SJSA1 (cell line): Measurements from ENCODE around the gene GSX1. TPM values are rescaled to one million over a fixed set of nuclear protein-coding genes. Genes with fewer than 3 reads are reported as not detected.
A peak's percentile ranks its signal among the peaks of the same experiment; 100 is the strongest.
"Not testable (repeated sequence)": the region's sequence is repeated elsewhere in the genome, so short reads cannot be mapped to it uniquely, and the experiment has no call there.

ENCODE experiments used
- DNase-seq, 2 experiments: peaks; one replicate each; pipeline ENCODE4 v3.0.0-alpha.2; 2015 to 2020; ENCODE audit warnings: low spot score in 2 of 2, low read depth in 1 of 2
- H3K27ac ChIP-seq: fragments of 250-450 bp; sonication (Bioruptor Pico); 2 replicates; pipeline ENCODE4 v1.5.1; 2020; ENCODE audit warnings: mild to moderate bottlenecking, moderate library complexity
- H3K27me3 ChIP-seq: fragments of 250-450 bp; sonication (Bioruptor Pico); replicated peaks from 2 replicates; pipeline ENCODE4 v1.5.1; 2020; ENCODE audit warnings: mild to moderate bottlenecking, moderate library complexity
- H3K36me3 ChIP-seq: fragments of 250-450 bp; sonication (Bioruptor Pico); 2 replicates; pipeline ENCODE4 v1.5.1; 2020; ENCODE audit warnings: mild to moderate bottlenecking
- H3K4me1 ChIP-seq: fragments of 250-450 bp; sonication (Bioruptor Pico); replicated peaks from 2 replicates; pipeline ENCODE4 v1.6.1; 2021; ENCODE audit warnings: mild to moderate bottlenecking
- H3K4me3 ChIP-seq: fragments of 250-450 bp; sonication (Bioruptor Pico); 2 replicates; pipeline ENCODE4 v1.5.1; 2020; ENCODE audit warnings: mild to moderate bottlenecking
- H3K9me3 ChIP-seq: fragments of 250-450 bp; sonication (Bioruptor Pico); replicated peaks from 2 replicates; pipeline ENCODE4 v1.5.1; 2020; ENCODE audit warnings: mild to moderate bottlenecking
- total RNA-seq: library from RNA; depleted of rRNA; stranded (reverse); fragments of >200 nt; shearing (Covaris generic); gene quantifications from 2 replicates; pipeline ENCODE4 v1.2.3, GENCODE V29; 2014

The GSX1 gene
- total RNA-seq, 1 experiment from 2014 or later: not detected

- Histone ChIP-seq H3K4me3 (no peak overlapping the region), H3K27me3 (no peaks in the 10 kb centered on the region), H3K9me3 (no peaks in the 10 kb centered on the region), H3K36me3 (no peaks in the 10 kb centered on the region), H3K4me1 (no peaks in the 10 kb centered on the region), H3K27ac (no peak overlapping the region)
- DNase-seq: no peak
Measured at GRCh38 chr13:27808851-27809550, 16.7 kb downstream of the GSX1 start.

- Histone ChIP-seq H3K27me3 (no peaks in the 10 kb centered on the region), H3K27ac (no peak overlapping the region), H3K4me1 (no peaks in the 10 kb centered on the region), H3K4me3 (no peak overlapping the region), H3K36me3 (no peaks in the 10 kb centered on the region), H3K9me3 (no peaks in the 10 kb centered on the region)
- DNase-seq: no peak
Measured at GRCh38 chr13:27810009-27810408, 17.7 kb downstream of the GSX1 start.

GRCh38 chr13:27810461-27810860, 18.2 kb downstream of the GSX1 start:
- Histone ChIP-seq H3K27ac (no peak overlapping the region), H3K4me3 (no peak overlapping the region), H3K4me1 (no peaks in the 10 kb centered on the region), H3K36me3 (no peaks in the 10 kb centered on the region), H3K9me3 (no peaks in the 10 kb centered on the region), H3K27me3 (no peaks in the 10 kb centered on the region)
- DNase-seq: no peak

DNA sequence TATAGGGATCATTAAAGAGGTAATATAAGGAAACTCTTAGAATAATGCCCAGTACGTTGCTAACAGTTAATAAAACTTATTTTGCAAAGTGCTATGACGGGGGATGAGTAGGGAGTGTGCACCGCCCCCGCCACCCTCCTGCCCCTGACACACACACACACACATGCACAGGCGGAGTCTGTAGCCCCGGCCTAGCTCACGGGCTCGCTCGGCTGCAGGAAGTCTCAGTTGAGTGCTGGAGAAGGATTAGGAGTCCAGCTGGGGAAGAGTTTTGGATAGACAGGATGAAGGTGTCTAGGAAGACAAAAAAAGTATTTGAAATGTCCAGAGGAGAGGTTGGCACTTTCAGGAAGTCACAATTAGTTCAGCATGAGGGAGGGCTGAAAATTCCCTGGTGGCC, 21.5 kb downstream of the GSX1 start:
- DNase-seq: no peak
- no peak overlapping the region for H3K4me3 ChIP-seq
- H3K36me3 ChIP-seq: no peaks in the 10 kb centered on the region
- 0 out of 2 replicates have a peak, but pooled peaks cover 3% of the 10 kb centered on the region for H3K27me3 ChIP-seq
- no peak overlapping the region for H3K27ac ChIP-seq
- no peaks in the 10 kb centered on the region for H3K4me1 ChIP-seq
- no peaks in the 10 kb centered on the region for H3K9me3 ChIP-seq

DNA sequence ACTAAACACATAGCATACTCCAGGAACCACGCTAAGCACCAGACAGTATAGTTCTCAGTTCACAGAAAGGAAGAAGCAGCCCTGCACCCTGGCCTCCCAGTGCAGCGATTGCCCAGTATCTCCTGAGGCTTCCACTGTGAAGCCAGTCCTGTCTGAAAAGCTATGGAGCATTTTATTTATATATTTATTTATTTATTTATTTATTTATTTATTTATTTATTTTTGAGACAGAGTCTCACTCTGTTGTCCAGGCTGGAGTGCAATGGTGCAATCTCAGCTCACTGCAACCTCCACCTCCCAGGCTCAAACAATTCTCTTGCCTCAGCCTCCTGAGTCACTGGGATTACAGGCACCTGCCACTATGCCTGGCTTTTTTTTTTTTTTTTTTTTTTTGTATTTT, 25.5 kb downstream of the GSX1 start:
- DNase-seq, H3K9me3 ChIP-seq, H3K4me1 ChIP-seq, H3K36me3 ChIP-seq, H3K27ac ChIP-seq, H3K4me3 ChIP-seq: not testable (repeated sequence)
- H3K27me3 ChIP-seq: peaks cover 19% of the 10 kb centered on the region

DNA sequence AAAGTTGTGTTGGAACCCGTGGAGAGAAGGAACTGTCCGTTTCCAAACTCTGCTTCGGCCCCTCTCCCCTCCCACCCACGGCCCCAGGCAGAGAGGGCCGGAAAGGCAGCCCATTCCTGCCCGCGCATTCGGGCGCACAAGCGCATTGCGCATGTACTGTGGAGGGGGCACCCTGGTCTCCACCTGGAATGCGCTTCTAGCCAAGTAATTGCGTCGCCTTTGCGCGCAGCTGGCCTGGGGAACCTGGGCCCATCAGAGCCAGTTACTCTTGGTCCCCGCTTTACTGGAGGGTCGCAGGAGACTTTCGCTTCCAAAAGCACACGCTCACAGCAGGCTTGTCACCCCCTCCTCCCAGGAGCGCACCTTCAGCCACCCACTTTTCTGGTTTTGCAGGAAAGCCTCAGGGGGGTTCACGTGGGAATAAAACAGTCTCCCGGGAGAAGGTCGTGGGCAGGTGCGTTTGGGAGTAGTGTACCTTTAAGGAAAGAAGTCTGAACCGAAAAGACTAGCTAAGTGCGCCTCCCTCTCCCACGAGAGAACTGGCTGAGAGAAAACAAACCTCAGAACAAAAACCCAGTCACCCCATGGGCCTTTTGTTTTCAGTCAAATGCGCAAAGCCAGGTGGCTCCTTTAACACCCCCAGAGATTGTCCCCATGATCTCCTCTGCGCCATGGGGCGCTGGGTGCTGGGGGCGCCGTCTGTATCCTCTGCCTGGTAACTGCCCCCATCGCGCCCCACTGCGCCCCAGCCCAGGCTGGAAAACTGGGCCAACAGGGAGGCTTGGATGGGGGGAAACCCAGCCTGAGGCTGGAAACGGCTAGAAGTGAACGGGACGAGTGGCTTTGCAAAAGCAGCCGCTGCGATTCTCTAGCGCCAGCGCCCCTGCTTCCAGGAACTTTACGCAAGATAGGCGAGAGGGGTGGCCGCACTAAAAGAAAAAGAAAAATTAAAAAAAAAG, 28.5 kb downstream of the GSX1 start:
- Histone ChIP-seq H3K9me3 (no peaks in the 10 kb centered on the region), H3K27me3 (peaks cover 20% of the 10 kb centered on the region), H3K36me3 (no peaks in the 10 kb centered on the region), H3K4me3 (no peak overlapping the region), H3K27ac (no peak overlapping the region), H3K4me1 (no peaks in the 10 kb centered on the region)
- no peak for DNase-seq

DNA sequence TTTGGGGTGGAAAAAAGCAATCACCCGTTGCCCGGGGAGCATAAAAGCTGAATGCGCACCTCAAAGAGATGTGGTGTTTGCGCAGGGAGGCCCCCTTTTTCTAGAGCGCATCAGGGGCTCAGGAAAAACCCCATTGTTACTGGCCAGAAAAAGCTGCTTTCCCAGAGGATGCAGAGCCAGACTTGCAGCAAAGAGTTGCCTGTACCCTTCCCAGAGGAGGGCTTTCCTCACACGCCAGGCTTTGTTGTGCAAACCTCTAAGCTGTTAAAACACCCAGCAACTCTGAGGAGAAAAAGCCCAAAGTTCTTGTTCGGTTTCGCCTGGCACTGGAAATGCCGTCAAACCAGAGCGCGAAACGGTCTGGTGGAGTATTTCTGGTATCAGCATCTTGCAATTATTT, 29.3 kb downstream of the GSX1 start:
- DNase-seq: no peak
- Histone ChIP-seq H3K4me1 (peaks cover 4% of the 10 kb centered on the region; the same call in 1 of the 2 replicates), H3K27ac (no peak overlapping the region), H3K9me3 (no peaks in the 10 kb centered on the region), H3K27me3 (peaks cover 20% of the 10 kb centered on the region), H3K36me3 (no peaks in the 10 kb centered on the region), H3K4me3 (no peak overlapping the region)

- no peak overlapping the region for H3K27ac ChIP-seq
- no peaks in the 10 kb centered on the region for H3K36me3 ChIP-seq
- peaks cover 20% of the 10 kb centered on the region for H3K27me3 ChIP-seq
- DNase-seq: no peak
- H3K4me1 ChIP-seq: peaks cover 6% of the 10 kb centered on the region; the same call in 1 of the 2 replicates
- no peaks in the 10 kb centered on the region for H3K9me3 ChIP-seq
- H3K4me3 ChIP-seq: no peak overlapping the region
Measured at GRCh38 chr13:27822258-27822872, 30.1 kb downstream of the GSX1 start.

DNA sequence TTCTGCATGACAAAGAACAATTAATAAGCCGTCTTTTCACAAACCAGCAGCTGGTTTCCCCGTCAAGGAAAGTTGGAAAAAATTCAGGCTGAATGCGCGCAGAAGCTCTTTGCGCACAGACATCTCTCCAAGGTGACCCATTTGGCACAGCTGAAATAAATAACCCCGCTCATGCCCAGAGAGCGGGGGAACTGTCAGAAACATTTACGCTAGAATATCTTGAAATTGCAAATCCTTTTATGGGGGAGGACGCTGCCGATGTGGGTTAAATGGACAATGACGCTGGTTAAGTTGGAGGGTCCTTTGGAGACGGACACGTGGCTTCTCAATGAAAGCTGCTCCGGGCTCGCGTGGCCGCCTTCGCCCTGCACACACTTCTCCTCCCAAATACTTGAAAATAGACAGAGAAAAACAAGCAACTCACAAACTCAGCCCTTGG, 30.6 kb downstream of the GSX1 start:
- no peak for DNase-seq
- Histone ChIP-seq H3K36me3 (no peaks in the 10 kb centered on the region), H3K27ac (no peak overlapping the region), H3K4me1 (peaks cover 6% of the 10 kb centered on the region; the same call in 1 of the 2 replicates), H3K9me3 (no peaks in the 10 kb centered on the region), H3K27me3 (peaks cover 20% of the 10 kb centered on the region), H3K4me3 (no peak overlapping the region)

DNA sequence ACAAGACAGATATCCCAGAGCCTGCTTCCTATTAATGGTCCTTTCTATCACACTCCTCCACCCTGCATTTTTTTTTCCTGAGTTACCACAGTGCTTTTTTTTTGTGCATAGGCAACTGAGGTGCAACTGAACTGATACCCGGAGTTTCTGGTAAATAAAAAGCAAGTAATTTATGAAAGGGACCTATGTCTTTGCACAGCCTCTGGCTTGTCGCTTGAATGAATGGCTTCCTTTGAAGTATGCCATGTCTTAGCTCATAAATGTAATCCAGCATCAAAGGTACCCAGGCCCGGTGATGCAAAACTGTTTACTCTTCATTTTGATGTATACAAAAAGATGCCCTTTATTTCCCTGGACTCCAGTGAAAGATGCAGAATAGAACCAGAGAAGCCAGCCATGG, 31.8 kb downstream of the GSX1 start:
- DNase-seq: no peak
- Histone ChIP-seq H3K27ac (no peak overlapping the region), H3K9me3 (no peaks in the 10 kb centered on the region), H3K36me3 (no peaks in the 10 kb centered on the region), H3K4me3 (no peak overlapping the region), H3K27me3 (peaks cover 17% of the 10 kb centered on the region), H3K4me1 (peaks cover 6% of the 10 kb centered on the region; the same call in 1 of the 2 replicates)

DNA sequence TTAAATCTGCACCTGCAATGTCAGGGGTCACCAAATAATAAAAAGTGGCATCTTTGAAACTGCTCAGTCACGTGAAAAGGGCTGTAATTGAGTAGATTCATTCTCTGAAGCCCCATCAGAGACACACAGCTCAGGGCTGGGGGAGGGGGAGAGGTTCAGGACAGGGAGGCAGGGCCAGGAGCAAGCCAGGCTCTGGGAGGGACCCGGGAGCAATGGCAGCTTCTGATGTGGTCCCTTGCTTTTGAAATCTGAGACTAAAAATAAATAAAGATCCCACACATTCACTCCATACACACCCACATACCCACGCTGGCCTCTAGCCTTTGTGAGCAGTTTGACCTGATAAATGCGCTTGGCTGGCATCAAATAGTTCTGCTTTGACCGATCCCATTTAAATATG, 32.8 kb downstream of the GSX1 start:
- H3K9me3 ChIP-seq: no peaks in the 10 kb centered on the region
- peaks cover 18% of the 10 kb centered on the region for H3K27me3 ChIP-seq
- no peak overlapping the region for H3K4me3 ChIP-seq
- H3K27ac ChIP-seq: no peak overlapping the region
- DNase-seq: no peak
- no peaks in the 10 kb centered on the region for H3K36me3 ChIP-seq
- H3K4me1 ChIP-seq: peaks cover 6% of the 10 kb centered on the region; the same call in 1 of the 2 replicates

GRCh38 chr13:27826379-27827353, 34.4 kb downstream of the GSX1 start:
- DNase-seq: peak; percentile 66
- H3K4me1 ChIP-seq: peaks cover 6% of the 10 kb centered on the region; the same call in 1 of the 2 replicates
- no peak overlapping the region for H3K27ac ChIP-seq
- peaks cover 22% of the 10 kb centered on the region for H3K27me3 ChIP-seq
- H3K9me3 ChIP-seq: no peaks in the 10 kb centered on the region
- H3K36me3 ChIP-seq: no peaks in the 10 kb centered on the region
- H3K4me3 ChIP-seq: no peak overlapping the region

DNA sequence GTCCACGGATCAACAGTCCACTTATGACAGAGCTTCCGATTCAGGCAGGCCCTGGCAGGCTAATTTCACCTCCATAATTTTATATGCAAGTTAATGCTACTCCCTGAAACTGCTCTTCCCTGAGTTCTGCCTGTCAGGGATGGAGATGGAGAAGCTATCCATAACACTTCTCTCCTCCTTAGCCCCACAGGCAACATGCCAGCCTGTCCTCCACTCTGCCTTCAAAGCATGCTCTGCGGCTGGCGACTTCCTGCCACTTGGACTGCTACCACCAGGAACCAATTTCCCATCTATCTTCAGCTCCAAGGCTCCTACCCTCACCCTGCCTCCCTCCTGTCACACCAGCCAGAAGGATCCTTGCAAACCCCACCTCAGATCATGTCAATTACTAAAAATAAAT, 35.4 kb downstream of the GSX1 start:
- Histone ChIP-seq H3K4me3 (no peak overlapping the region), H3K9me3 (no peaks in the 10 kb centered on the region), H3K27ac (no peak overlapping the region), H3K4me1 (peaks cover 6% of the 10 kb centered on the region; the same call in 1 of the 2 replicates), H3K27me3 (peaks cover 14% of the 10 kb centered on the region; the same call in 1 of the 2 replicates), H3K36me3 (no peaks in the 10 kb centered on the region)
- DNase-seq: no peak
